Measurements from ENCODE around the gene SIAH3. TPM values are rescaled to one million over a fixed set of nuclear protein-coding genes. Genes with fewer than 3 reads are reported as not detected.

SIAH3 gene
- total and polyA plus RNA-seq, 9 of the 15 experiments (the other 6 are each of a cell fraction or from before 2014, with no cell fraction given) = not detected

GRCh38 chr13:45731455-45731854 is 120.1 kb downstream of the SIAH3 start:
- Histone ChIP-seq H3K9ac (ENCODE audit: insufficient read depth in 1 of 2, low read depth in 2 of 2, low read length in 2 of 2) (no peak overlapping the region), H2AFZ (ENCODE audit: low read depth, low read length) (no peak overlapping the region), H4K20me1 (replicated peaks; ENCODE audit: control insufficient read depth, insufficient read depth, low read length) (no peaks in the 10 kb centered on the region), H3K27me3 (ENCODE audit: control insufficient read depth in 2 of 2, insufficient read depth in 2 of 2, low read length in 2 of 2) (peaks cover 0 to 6% of the 10 kb centered on the region in 2 experiments; a peak in 1 of 5 replicates), H3K36me3 (ENCODE audit: control insufficient read depth, insufficient read depth, low read length) (no peaks in the 10 kb centered on the region), H3K4me3 (no peak overlapping the region), H3K27ac (ENCODE audit: extremely low read depth, low read depth, low read length) (no peak overlapping the region), H3K9me3 (replicated peaks; ENCODE audit: control insufficient read depth, insufficient read depth, low read depth, low read length) (no peaks in the 10 kb centered on the region), H3K4me2 (ENCODE audit: insufficient read depth, low read length) (no peak overlapping the region), H3K79me2 (ENCODE audit: control insufficient read depth, insufficient read depth, low read length) (no peaks in the 10 kb centered on the region), H3K9me1 (ENCODE audit: control insufficient read depth, insufficient read depth, low read length) (no peaks in the 10 kb centered on the region), H3K4me1 (replicated peaks in 1 of 2; ENCODE audit: control insufficient read depth in 2 of 2, insufficient read depth in 2 of 2, low read length in 2 of 2) (no peaks in the 10 kb centered on the region)
- intact Hi-C loops (cut with micrococcal nuclease) = no loop called here
- 0% methylated on average over 3 of the region's 3 CpGs for WGBS (ENCODE audit: insufficient coverage, low coverage, missing lambda C conversion rate)
- DNase-seq (ENCODE audit: extremely low read depth in 1 of 4, low spot score in 3 of 4) (no peak), FAIRE-seq (no peak), ATAC-seq (no peak)
- CTCF ChIA-PET (ENCODE audit: low intra/inter-chr PET ratio) = no interaction called here
- POLR2A ChIA-PET = no interaction called here
- no TSS peak for BruUV-seq (replicated peaks)
- TF ChIP-seq ATF4 (CRISPR knock-in tag; IDR thresholded peaks at IDR 0.05) (no peak), PRMT5 (CRISPR knock-in tag; IDR thresholded peaks at IDR 0.05) (no peak), JUN (IDR thresholded peaks at IDR 0.05; ENCODE audit: borderline replicate concordance, low read depth, low read length) (no peak), JUN (CRISPR knock-in tag; IDR thresholded peaks at IDR 0.05; ENCODE audit: borderline replicate concordance) (no peak), HDAC6 (IDR thresholded peaks at IDR 0.05; ENCODE audit: low read depth, low read length) (no peak), ESRRA (IDR thresholded peaks at IDR 0.05; ENCODE audit: borderline replicate concordance, low read depth) (no peak), ARID2 (IDR thresholded peaks at IDR 0.05) (no peak), MTA3 (IDR thresholded peaks at IDR 0.05; ENCODE audit: borderline replicate concordance) (no peak), ZNF507 (tag; conservative IDR thresholded peaks at IDR 0.05) (no peak), FOSL1 (tag; conservative IDR thresholded peaks at IDR 0.05) (no peak), HOXB6 (CRISPR knock-in tag; IDR thresholded peaks at IDR 0.05; ENCODE audit: borderline replicate concordance) (no peak), BCLAF1 (IDR thresholded peaks at IDR 0.05; ENCODE audit: borderline replicate concordance in 1 of 2, control insufficient read depth in 1 of 2, low read depth in 2 of 2, low read length in 1 of 2) (no peak), IFI16 (CRISPR knock-in tag; IDR thresholded peaks at IDR 0.05) (no peak)
- TF ChIP-seq, protein P1, sequence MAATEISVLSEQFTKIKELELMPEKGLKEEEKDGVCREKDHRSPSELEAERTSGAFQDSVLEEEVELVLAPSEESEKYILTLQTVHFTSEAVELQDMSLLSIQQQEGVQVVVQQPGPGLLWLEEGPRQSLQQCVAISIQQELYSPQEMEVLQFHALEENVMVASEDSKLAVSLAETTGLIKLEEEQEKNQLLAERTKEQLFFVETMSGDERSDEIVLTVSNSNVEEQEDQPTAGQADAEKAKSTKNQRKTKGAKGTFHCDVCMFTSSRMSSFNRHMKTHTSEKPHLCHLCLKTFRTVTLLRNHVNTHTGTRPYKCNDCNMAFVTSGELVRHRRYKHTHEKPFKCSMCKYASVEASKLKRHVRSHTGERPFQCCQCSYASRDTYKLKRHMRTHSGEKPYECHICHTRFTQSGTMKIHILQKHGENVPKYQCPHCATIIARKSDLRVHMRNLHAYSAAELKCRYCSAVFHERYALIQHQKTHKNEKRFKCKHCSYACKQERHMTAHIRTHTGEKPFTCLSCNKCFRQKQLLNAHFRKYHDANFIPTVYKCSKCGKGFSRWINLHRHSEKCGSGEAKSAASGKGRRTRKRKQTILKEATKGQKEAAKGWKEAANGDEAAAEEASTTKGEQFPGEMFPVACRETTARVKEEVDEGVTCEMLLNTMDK (IDR thresholded peaks at IDR 0.05; ENCODE audit: borderline replicate concordance, insufficient read depth, low read depth, low read length, poor library complexity, severe bottlenecking) = no peak
- in situ Hi-C loops (cut with MboI) = no loop called here
